GM19467 (cell line): ENCODE data around the gene COL8A2.
A peak's percentile ranks its signal among the peaks of the same experiment; 100 is the strongest.

Experiments used
- ATAC-seq: cut with Tn5 transposase; IDR thresholded peaks from one replicate; pipeline ENCODE4 v1.9.1; 2021; ENCODE audit warnings: mild to moderate bottlenecking, moderate library complexity; ENCODE audit not compliant: unreplicated experiment

The COL8A2 gene

GRCh38 chr1:36092166-36092797 lies 32.7 kb downstream of the COL8A2 start:
- ATAC-seq = no peak

GRCh38 chr1:36091698-36092097 lies 33.3 kb downstream of the COL8A2 start:
- ATAC-seq = no peak

DNA sequence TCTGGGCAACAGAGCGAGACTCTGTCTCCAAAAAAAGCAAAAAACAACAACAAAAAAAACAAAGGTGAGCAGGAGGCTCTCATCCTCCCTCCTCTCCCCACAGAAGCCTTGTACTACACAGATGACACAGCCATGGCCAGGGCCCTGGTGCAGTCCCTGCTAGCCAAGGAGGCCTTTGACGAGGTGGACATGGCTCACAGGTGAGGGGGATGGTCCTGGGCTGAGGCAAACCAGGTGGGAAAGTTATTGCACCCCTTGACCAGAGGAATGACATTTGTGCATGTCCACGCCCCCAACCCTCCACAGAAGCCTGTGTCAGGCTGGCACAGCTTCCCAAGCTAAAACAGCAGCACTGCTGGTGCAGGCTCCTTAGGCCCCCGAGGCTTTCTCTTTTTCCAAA lies 33.9 kb downstream of the COL8A2 start:
- ATAC-seq = no peak

DNA sequence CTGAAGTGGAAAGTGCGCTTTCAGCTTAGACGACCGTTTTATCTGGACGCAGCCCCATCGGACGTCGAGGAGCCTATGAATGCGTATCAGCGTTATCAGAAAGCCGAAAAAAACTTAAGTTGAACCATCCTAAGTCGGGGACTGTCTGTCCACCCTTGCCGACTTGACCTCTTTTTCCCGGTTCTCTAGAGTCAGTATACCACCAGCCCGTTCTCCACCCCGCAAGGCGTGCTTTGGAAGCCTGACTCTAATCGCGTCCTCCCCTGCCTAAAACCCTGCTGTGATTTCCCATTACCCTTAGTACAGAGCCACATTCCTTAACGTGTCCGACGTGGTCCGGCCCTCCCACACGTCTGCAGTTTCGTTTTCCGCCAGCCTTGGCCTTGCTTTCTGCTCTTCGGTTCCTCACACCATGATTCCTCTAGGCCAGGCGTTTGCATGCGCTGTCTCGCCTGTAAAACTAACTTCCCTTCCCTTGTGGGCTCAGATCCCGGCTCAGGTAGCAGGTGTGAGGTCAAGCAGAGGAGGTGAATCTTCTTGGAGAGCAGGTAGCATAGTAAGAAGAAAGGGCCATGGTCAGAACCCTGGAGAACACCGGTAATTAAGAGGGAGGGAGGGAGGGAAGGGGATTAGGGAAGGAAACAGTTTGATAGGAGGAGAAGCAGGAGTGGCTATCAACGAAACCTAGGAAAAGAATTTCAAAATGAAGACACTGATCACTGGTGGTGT lies 35.5 kb downstream of the COL8A2 start:
- ATAC-seq = peak; percentile 7

GRCh38 chr1:36088577-36089392 lies 36.2 kb downstream of the COL8A2 start, which contains the start of gene ADPRS:
ADPRS (plus strand) TSS chr1:36088892; CDS start chr1:36088905, 13 bp downstream.
- ATAC-seq = peak; percentile 78

- no peak for ATAC-seq
Measured at GRCh38 chr1:36088265-36088576, 36.8 kb downstream of the COL8A2 start.

DNA sequence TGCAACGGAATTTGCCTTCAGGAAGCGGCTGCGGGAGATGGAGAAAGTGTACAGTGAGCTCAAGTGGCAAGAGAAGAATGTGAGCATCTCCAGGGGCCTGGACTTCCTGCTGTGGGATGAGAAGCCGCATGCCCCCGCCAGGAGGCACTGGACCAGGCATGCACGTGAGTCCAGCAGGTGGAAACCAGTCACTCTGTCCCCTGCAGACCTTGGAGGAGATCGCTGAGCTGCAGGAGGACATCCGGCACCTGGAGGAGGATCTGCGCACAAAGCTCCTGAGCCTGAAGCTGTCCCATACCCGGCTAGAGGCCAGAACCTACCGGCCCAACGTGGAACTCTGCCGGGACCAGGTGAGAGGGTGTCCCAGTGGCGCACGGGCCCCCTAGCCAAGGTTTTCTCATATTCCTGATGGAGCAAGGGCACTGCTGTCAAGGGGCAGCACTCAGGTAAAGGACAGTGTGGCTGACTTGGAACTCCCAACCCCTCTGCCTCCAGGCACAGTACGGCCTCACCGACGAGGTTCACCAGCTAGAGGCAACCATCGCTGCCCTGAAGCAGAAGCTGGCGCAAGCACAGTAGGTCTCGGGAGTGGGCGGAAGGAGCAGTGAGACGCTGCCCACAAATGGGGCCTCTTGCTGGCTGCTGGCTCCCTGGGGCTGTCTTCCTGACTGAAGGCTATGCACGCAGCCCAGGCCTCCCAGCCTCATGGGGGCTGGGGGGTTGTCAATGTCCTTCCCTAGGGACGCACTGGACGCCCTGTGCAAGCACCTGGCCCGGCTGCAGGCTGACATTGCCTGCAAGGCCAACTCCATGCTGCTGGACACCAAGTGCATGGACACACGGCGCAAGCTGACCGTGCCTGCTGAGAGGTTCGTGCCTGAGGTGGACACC lies 37.5 kb downstream of the COL8A2 start:
- no peak for ATAC-seq

DNA sequence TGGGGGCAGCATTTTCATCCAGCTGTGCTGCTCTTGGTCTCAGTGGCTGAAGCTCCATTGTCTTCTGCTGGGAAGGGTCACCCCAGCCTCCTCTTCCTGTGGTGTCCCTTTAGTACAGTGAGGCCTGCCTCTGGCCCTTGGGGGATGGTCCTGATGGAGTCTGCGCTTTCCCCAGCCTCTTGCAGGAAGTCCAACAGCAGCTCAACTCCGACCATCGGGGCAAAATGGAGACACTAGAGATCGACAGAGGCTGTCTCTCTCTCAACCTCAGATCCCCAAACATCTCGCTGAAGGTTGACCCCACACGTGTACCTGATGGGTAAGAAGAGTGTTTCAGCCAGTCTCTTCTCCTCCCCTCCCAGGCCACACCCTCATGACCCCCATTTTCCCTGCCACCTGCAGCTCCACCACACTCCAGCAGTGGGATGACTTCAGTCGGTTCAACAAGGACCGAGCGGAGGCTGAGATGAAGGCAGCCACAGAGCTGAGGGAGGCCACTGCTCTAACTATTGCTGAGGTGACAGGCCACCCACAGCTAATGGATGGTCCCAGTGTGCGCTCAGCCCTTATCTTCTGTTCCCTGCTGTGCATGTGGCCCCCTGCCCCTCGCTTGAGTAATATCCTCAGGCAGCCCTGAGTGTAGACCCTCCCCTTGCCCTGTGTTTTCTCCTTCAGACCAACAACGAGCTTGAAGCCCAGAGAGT lies 38.3 kb downstream of the COL8A2 start:
- no peak for ATAC-seq

DNA sequence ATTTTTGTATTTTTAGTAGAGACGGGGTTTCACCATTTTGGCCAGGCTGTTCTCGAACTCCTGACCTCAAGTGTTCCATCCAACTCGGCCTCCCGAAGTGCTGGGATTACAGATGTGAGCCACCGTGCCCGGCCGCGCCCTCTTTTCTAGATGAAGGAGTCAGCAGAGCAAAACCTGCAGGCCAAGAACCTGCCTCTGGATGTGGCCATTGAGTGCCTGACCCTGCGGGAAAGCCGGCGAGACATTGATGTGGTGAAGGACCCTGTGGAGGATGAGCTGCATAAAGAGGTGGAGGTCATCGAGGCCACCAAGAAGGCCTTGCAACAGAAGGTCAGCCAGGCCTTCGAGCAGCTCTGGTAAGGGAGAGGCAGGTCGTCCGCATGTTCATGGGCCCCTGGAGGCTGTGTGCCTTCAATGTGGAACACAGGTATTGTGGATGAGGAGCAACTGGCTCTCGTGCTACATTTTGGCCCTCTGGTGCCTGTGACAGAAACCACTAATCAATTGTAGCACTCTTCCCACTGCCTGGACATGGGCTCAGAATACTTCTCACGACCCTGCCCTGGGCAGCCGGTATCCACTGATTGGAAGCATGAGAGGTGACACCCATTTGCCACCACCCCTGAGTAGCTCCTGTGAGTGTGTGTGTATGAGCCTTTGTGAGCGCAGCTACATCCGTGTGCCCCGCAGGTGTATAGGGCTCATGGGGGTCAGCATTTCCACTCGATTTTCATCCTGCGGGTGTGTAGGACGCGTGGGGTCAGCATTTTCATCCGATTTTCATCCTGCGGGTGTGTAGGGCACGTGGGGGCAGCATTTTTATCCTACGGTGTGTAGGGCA lies 39.1 kb downstream of the COL8A2 start:
- ATAC-seq = no peak

DNA sequence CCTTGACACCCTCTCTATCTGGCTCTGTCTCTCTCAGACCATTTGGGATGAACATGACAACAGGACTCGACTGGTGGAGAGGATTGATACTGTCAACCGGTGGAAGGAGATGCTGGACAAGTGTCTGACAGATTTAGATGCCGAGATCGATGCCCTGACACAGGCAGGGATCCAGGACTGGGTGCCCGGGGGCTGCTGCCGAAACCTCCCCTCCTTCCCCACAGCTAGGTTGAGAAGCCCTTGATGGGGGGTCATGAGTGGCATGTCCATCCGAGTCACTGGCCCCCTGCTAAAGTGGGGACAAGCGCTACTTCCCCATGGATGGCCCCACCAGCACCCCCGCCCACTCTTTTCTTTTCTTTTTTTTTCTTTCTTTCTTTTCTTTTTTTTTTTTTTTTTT lies 39.9 kb downstream of the COL8A2 start:
- ATAC-seq = no peak

DNA sequence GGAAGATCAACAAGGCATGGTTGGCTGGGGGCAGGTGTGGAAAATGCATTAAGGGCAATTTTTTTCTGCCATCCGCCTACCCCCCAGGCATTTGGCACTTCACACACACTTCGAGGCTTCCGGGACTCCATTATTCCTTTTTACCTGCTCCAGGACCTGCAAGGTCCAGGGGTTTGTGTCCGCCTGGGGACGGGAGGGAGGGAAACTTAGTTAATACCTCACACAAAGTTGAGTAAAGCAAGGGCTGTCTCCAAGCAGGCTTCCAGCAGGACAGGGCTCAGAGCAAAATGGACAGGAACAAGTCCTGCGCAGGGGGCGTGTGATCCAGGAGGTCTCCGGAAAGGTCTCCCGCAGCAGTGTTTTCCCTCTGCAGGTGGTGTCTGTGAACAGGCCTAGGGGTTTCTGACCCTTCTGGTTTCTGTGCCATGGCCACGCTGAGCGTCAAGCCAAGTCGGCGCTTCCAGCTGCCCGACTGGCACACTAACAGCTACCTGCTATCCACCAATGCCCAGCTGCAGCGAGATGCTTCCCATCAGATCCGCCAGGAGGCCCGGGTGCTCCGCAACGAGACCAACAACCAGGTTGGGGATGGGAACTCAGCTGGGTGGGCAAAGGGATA lies 40.4 kb downstream of the COL8A2 start:
- ATAC-seq = no peak

DNA sequence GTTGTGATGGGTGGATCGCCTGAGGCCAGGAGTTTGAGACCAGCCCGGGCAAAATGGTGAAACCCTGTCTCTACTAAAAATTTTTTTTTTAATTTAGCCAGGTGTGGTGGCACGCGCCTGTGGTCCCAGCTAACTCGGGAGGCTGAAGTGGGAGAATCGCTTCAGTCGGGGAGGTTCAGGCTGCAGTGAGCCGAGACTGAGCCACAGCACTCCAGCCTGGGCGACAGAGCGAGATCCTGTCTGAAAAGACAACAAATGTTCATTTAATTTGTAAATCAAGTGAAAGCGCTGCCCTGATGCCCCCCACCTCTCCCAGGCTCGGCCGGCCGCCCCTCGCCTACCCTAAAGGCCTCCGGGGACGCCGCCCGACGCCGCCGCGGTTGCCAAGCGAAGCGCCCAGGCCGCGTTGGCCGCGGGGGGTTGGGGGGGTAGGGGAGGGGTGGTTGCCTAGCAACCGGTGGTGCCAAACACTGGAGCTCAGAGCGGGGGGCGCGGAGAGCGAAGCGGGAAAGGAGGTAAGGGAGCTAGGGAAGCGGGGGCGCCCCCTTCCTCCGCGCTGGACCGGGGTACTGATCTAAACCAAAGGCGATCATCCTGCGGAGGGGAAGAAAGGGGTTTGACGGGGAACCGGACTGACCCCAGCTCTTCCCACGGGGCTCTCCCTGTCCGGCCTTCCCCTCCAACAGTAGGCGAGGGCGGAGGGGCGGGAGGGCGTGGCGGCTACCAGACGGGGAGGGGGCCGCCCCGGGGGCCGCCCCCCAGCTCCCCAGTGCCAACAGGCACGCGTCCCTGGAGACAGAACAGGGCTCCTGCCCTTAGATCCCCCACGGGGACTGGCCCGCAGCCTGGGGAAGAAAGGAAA lies 41.2 kb downstream of the COL8A2 start, which contains the start of gene TEKT2:
TEKT2 (plus strand) TSS at position 460 of the 862 bp plus-strand sequence. CDS start 828 bp downstream, outside the sequence.
- ATAC-seq = no peak

DNA sequence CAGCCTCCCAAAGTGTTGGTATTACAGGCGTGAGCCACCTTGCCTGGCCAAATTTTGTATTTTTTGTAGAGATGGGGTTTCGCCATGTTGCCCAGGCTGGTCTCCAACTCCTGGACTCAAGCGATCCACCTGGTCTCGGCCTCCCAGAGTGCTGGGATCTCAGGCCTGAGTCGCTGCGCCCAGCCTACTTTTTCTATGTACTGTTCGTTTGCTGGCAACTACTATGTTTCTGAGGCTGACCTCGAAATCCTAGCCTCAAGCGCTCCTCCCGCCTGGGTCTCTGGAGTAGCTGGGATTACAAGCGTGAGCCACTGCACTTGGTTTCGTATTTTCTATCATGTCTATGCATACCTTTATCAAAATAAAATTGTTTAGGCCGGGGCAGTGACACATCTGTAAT lies 41.8 kb downstream of the COL8A2 start:
- ATAC-seq = no peak

- no peak for ATAC-seq
Measured at GRCh38 chr1:36081926-36082485, 43.0 kb downstream of the COL8A2 start.

DNA sequence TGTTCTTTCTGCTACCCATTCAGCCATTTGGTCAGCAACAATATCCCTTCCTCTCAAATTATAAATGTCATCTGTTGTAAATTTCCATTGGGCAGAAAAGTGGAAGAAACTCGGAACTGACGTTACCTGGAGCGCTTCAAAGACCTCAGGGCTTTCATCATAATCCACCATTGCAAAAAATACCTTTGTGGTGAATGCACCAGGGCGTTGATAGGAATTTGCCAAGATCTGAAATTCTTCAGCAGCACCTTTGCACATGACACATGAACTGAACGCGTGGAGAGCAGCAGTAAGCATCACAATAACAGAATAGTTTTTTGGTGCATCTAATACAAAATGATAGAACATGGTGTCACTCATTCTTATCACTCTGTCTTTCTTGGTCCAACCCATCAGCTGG lies 44.2 kb downstream of the COL8A2 start:
- ATAC-seq = no peak

DNA sequence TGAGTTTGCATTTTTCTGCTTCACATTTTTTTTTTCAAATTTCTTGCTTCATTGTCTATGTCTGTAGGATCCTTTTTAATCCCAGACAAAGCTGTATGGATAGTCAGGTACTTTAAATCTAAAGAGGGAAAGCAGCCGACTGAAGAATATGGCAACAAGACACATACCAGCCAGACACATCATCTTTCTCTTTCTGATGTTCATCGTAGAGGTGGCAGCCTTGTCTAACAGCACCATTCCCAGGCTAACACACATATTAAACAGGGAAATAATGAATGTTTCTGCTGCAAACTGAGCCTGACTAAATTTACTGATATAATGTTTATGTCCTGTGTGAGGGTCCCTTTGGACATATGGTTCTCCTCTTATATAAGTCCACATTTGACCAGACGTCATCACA lies 44.8 kb downstream of the COL8A2 start:
- ATAC-seq = no peak

DNA sequence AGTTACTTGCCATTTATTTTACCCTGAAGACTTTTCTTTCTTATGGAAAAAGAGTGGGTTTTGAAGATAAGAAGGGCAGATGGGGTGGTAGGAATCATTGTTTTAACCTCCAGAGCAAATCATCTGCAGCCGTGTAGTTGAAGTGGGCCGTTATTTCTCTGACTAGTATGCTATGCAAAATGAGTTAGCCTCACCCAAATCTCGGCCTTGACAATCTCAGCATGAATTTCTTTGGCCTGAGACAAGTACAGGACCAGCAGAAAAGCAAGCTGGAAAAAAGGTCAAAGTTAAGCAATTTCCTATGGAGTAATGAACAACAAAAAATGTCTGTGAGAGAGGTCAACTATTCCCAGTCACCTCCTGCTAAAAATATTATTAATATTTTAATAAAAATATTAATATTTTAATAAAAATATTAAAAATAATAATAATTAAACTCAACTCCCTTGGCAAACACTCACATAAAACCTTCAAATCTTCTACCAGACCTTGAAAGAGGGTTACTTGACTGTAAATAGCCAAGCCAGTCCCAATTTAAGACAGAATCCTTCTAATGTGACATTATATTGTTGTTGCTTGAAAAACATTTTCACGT lies 47.9 kb downstream of the COL8A2 start:
- no peak for ATAC-seq
